HepG2 (cell line): ENCODE measurements around the gene DDHD1. TPM values are rescaled to one million over a fixed set of nuclear protein-coding genes. Genes with fewer than 3 reads are reported as not detected.

Source experiments
- ATAC-seq: fragments of 200-7000 bp; cut with Tn5 transposase; 3 replicates; pipeline ENCODE4 v1.9.1; 2020; ENCODE audit warnings: mild to moderate bottlenecking, moderate library complexity
- BruUV-seq: library from RNA; stranded (reverse); fragments of 400-500 nt; replicated peaks from 2 replicates; lab custom pipeline; 2021; lab: Mats Ljungman, UMichigan
- CTCF ChIA-PET: fragments of 300-600 bp; formaldehyde crosslinking; extraction: SDS; loops from one replicate; lab custom pipeline; 2021; ENCODE audit warnings: low total read pairs, inconsistent platforms, low intra/inter-chr PET ratio; lab: Yijun Ruan, JAX
- POLR2A ChIA-PET: fragments of 350-600 bp; sonication (Branson Sonifier 250); formaldehyde crosslinking; loops from one replicate; lab custom pipeline; 2020; ENCODE audit warnings: antibody characterized with exemption, inconsistent platforms; lab: Yijun Ruan, JAX
- DNase-seq: peaks from one replicate; pipeline ENCODE4 v3.0.0-alpha.2; 2015; ENCODE audit warnings: low spot score
- FAIRE-seq: peaks from 3 replicates; lab custom pipeline; 2011; peaks lifted over from hg19 to GRCh38; lab: Jason Lieb, UNC
- H2AFZ ChIP-seq: one replicate; pipeline ENCODE4 v1.6.1; 2011; ENCODE audit warnings: low read length, inconsistent platforms
- H3K27ac ChIP-seq: fragments of 300-600 bp; 3 replicates; pipeline ENCODE4 v1.8.0; 2011; ENCODE audit warnings: mixed run types, mild to moderate bottlenecking, mixed read lengths, low read length, inconsistent platforms; ENCODE audit not compliant: insufficient read depth; ENCODE audit errors: extremely low read length
- H3K27me3 ChIP-seq, 2 experiments: fragments of 200-600 bp in 1 of 2; 2 replicates in 1 of 2; 3 replicates in 1 of 2; pipeline versions ENCODE4 v1.6.0 to v1.8.0; 2011; ENCODE audit warnings: low read length in 2 of 2, mild to moderate bottlenecking in 2 of 2, moderate library complexity in 2 of 2, inconsistent platforms in 1 of 2; ENCODE audit not compliant: insufficient read depth in 2 of 2, control insufficient read depth in 1 of 2
- H3K36me3 ChIP-seq, 2 experiments: fragments of 200-600 bp in 1 of 2; replicated peaks in 1 of 2; 2 replicates in 1 of 2; 3 replicates in 1 of 2; pipeline versions ENCODE4 v1.5.1 to v1.8.0; 2011; ENCODE audit warnings: low read length in 2 of 2, inconsistent platforms in 1 of 2; ENCODE audit not compliant: insufficient read depth in 2 of 2, control insufficient read depth in 1 of 2
- H3K4me1 ChIP-seq: 2 replicates; pipeline ENCODE4 v1.5.1; 2012; ENCODE audit warnings: low read length, inconsistent platforms; ENCODE audit not compliant: insufficient read depth
- H3K4me2 ChIP-seq: 2 replicates; pipeline ENCODE4 v1.6.0; 2011; ENCODE audit warnings: low read depth, low read length, inconsistent platforms
- H3K4me3 ChIP-seq, 3 experiments: fragments of 200-600 bp in 1 of 3; sonication (generic), shearing (Covaris generic) in 1 of 3; replicated peaks in 1 of 3; 2 replicates each; pipeline ENCODE4 v1.5.1; 2011 to 2016; ENCODE audit warnings: low read length in 3 of 3, inconsistent platforms in 2 of 3, low read depth in 2 of 3, mild to moderate bottlenecking in 2 of 3, control low read depth in 1 of 3, mixed read lengths in 1 of 3; ENCODE audit not compliant: insufficient read depth in 1 of 3
- H3K79me2 ChIP-seq: one replicate; pipeline ENCODE4 v1.6.1; 2011; ENCODE audit warnings: low read length, inconsistent platforms; ENCODE audit not compliant: insufficient read depth
- H3K9ac ChIP-seq: 2 replicates; pipeline ENCODE4 v1.6.0; 2011; ENCODE audit warnings: mild to moderate bottlenecking, low read depth, low read length, inconsistent platforms; ENCODE audit not compliant: insufficient read depth
- H3K9me3 ChIP-seq: 2 replicates; pipeline ENCODE4 v1.5.1; 2012; ENCODE audit warnings: mild to moderate bottlenecking, low read length
- H4K20me1 ChIP-seq: 2 replicates; pipeline ENCODE4 v1.6.0; 2011; ENCODE audit warnings: inconsistent platforms, mild to moderate bottlenecking, low read length, moderate library complexity; ENCODE audit not compliant: insufficient read depth
- BCLAF1 ChIP-seq: fragments of 450-650 bp; IDR thresholded peaks from 2 replicates; pipeline ENCODE4 v1.6.1; 2017; ENCODE audit warnings: mild to moderate bottlenecking
- FOXJ3 ChIP-seq: sonication (generic); formaldehyde crosslinking; IDR thresholded peaks from 2 replicates; pipeline ENCODE4 v1.4.0; 2020; ENCODE audit warnings: missing genetic modification reagents, mild to moderate bottlenecking, borderline replicate concordance
- FOXK2 ChIP-seq: fragments of 450-650 bp; IDR thresholded peaks from 2 replicates; pipeline ENCODE4 v1.6.1; 2016
- KLF12 ChIP-seq: sonication (generic); formaldehyde crosslinking; IDR thresholded peaks from 2 replicates; pipeline ENCODE4 v1.4.0; 2020; ENCODE audit warnings: missing genetic modification reagents, borderline replicate concordance
- MEIS1 ChIP-seq: sonication (generic); formaldehyde crosslinking; IDR thresholded peaks from 2 replicates; pipeline ENCODE4 v1.9.0; 2021; ENCODE audit warnings: mild to moderate bottlenecking, missing genetic modification reagents, moderate library complexity, borderline replicate concordance
- POLR2A ChIP-seq, 2 experiments: IDR thresholded peaks; 2 replicates each; pipeline ENCODE4 v1.6.1; 2011; ENCODE audit warnings: low read depth in 2 of 2, low read length in 2 of 2, mild to moderate bottlenecking in 1 of 2, moderate library complexity in 1 of 2; ENCODE audit not compliant: insufficient read depth in 1 of 2
- RFX1 ChIP-seq: fragments of 450-650 bp; IDR thresholded peaks from 2 replicates; pipeline ENCODE4 v1.6.1; 2017
- SALL2 ChIP-seq: sonication (generic); formaldehyde crosslinking; IDR thresholded peaks from 2 replicates; pipeline ENCODE4 v1.8.1; 2023; ENCODE audit warnings: mild to moderate bottlenecking, missing genetic modification reagents, inconsistent platforms
- SKIL ChIP-seq: sonication (generic); formaldehyde crosslinking; IDR thresholded peaks from 2 replicates; pipeline ENCODE4 v1.8.0; 2022; ENCODE audit warnings: missing genetic modification reagents, mild to moderate bottlenecking, moderate library complexity, borderline replicate concordance
- ZBTB3 ChIP-seq: sonication (generic); formaldehyde crosslinking; IDR thresholded peaks from 2 replicates; pipeline ENCODE4 v1.4.0; 2020; ENCODE audit warnings: low read depth, mild to moderate bottlenecking, moderate library complexity, missing genetic modification reagents, borderline replicate concordance
- ZBTB33 ChIP-seq: sonication (generic); formaldehyde crosslinking; IDR thresholded peaks from 2 replicates; pipeline ENCODE4 v1.4.0; 2020; ENCODE audit warnings: missing genetic modification reagents
- ZNF256 ChIP-seq: sonication (generic); formaldehyde crosslinking; conservative IDR thresholded peaks from 2 replicates; pipeline ENCODE4 v1.4.0; 2020; ENCODE audit warnings: missing genetic modification reagents
- ZNF44 ChIP-seq: sonication (generic); formaldehyde crosslinking; IDR thresholded peaks from 2 replicates; pipeline ENCODE4 v1.5.1; 2020; ENCODE audit warnings: mild to moderate bottlenecking, missing genetic modification reagents
- ZNF446 ChIP-seq: sonication (generic); formaldehyde crosslinking; IDR thresholded peaks from 2 replicates; pipeline ENCODE4 v1.5.0; 2020; ENCODE audit warnings: mild to moderate bottlenecking, missing genetic modification reagents
- ZNF468 ChIP-seq: sonication (generic); formaldehyde crosslinking; IDR thresholded peaks from 2 replicates; pipeline ENCODE4 v1.8.0; 2022; ENCODE audit warnings: mild to moderate bottlenecking, moderate library complexity, missing genetic modification reagents
- ZNF512 ChIP-seq: sonication (generic); formaldehyde crosslinking; IDR thresholded peaks from 2 replicates; pipeline ENCODE4 v1.4.0; 2020; ENCODE audit warnings: mild to moderate bottlenecking, missing genetic modification reagents
- ZNF546 ChIP-seq: sonication (generic); formaldehyde crosslinking; conservative IDR thresholded peaks from 2 replicates; pipeline ENCODE4 v1.8.1; 2023; ENCODE audit warnings: mild to moderate bottlenecking, missing genetic modification reagents
- ZNF629 ChIP-seq: sonication (generic); formaldehyde crosslinking; conservative IDR thresholded peaks from 2 replicates; pipeline ENCODE4 v1.5.0; 2020; ENCODE audit warnings: missing genetic modification reagents
- ZNF674 ChIP-seq: sonication (generic); formaldehyde crosslinking; IDR thresholded peaks from 2 replicates; pipeline ENCODE4 v1.5.0; 2020; ENCODE audit warnings: low read depth, mild to moderate bottlenecking, missing genetic modification reagents
- WGBS: methylation state at CpG from one replicate; pipeline ENCODE4 v1.1.6; 2017; ENCODE audit warnings: low lambda C conversion rate; 5-methylcytosine and 5-hydroxymethylcytosine counted together
- in situ Hi-C: cut with HindIII; loops from 2 replicates; pipeline ENCODE4 v1.10.0; 2017; ENCODE audit warnings: low pct_unique_long_range_greater_than_20kb; ENCODE audit not compliant: extremely low pct_ligation_motif_present
- intact Hi-C: fragments of 100-400 bp; cut with micrococcal nuclease; formaldehyde crosslinking; loops from one replicate; pipeline ENCODE4 v1.10.0; 2022; ENCODE audit not compliant: unreplicated experiment
- polyA plus RNA-seq, 8 experiments: library from polyadenylated mRNA; depleted of rRNA in 3 of 8; stranded (reverse) in 7 of 8; unstranded in 1 of 8; fragments of >200 nt; fragmentation: Illumina TruSeq in 4 of 8; extraction: Trizol in 4 of 8; gene quantifications; 2 replicates each; pipeline versions ENCODE4 v1.2.1 to v1.2.3, GENCODE V29; 2011 to 2016; ENCODE audit warnings: low read depth in 4 of 8, missing spikeins in 1 of 8, mixed read lengths in 1 of 8; ENCODE audit not compliant: insufficient read depth in 1 of 8
- total RNA-seq, 5 experiments: library from RNA; depleted of rRNA; stranded (reverse); fragments of >200 nt; fragmentation: Illumina TruSeq; extraction: Trizol; gene quantifications; 2 replicates each; pipeline ENCODE4 v1.2.3, GENCODE V29; 2016; ENCODE audit warnings: low read depth in 1 of 5

DDHD1 gene
- total and polyA plus RNA-seq, 2 of the 13 experiments (the other 11 are each of a cell fraction or from before 2014, with no cell fraction given) = 4.6 to 8.3 TPM

- Histone ChIP-seq H3K9ac (no peak overlapping the region), H3K4me3 (no peak overlapping the region), H3K4me1 (peaks cover 23% of the 10 kb centered on the region), H4K20me1 (no peaks in the 10 kb centered on the region), H3K36me3 (no peaks in the 10 kb centered on the region), H3K27me3 (no peaks in the 10 kb centered on the region; a peak in 1 of 5 replicates), H3K9me3 (no peaks in the 10 kb centered on the region), H3K27ac (no peak overlapping the region), H2AFZ (no peak overlapping the region), H3K4me2 (no peak overlapping the region), H3K79me2 (no peaks in the 10 kb centered on the region)
- no TSS peak for BruUV-seq
- CTCF ChIA-PET = no interaction called here
- WGBS = 56% methylated on average over 5 of the region's 5 CpGs
- FAIRE-seq (no peak), DNase-seq (no peak), ATAC-seq (no peak)
- POLR2A ChIA-PET = no interaction called here
- intact Hi-C loops = no loop called here
- in situ Hi-C loops = no loop called here
- TF ChIP-seq ZBTB33 (CRISPR knock-in tag) (no peak), ZNF44 (CRISPR knock-in tag) (no peak), ZNF629 (no peak), ZNF674 (CRISPR knock-in tag) (no peak), BCLAF1 (no peak), KLF12 (CRISPR knock-in tag) (no peak), ZBTB3 (no peak), SALL2 (CRISPR knock-in tag) (no peak), FOXJ3 (CRISPR knock-in tag) (no peak), ZNF546 (CRISPR knock-in tag) (no peak), MEIS1 (no peak), ZNF468 (CRISPR knock-in tag) (no peak), ZNF256 (CRISPR knock-in tag) (no peak), POLR2A (IDR thresholded peaks at IDR 0.05; ENCODE audit: insufficient read depth in 1 of 2, low read depth in 2 of 2, low read length in 2 of 2) (no peak), SKIL (CRISPR knock-in tag) (no peak), ZNF446 (no peak), FOXK2 (no peak), RFX1 (no peak), ZNF512 (CRISPR knock-in tag) (no peak)
These were observed 148.1 kb downstream of the DDHD1 start for GRCh38 chr14:53004976-53005375.
